Fibroblast of lung (primary cell): ENCODE results near the gene PKNOX2. TPM values are rescaled to one million over a fixed set of nuclear protein-coding genes. Genes with fewer than 3 reads are reported as not detected.

Experiments
- DNase-seq, 2 donors: peaks; one replicate each; pipeline versions ENCODE4 v3.0.0 to v3.0.0-alpha.2; 2010; ENCODE audit warnings: low read depth in 2 of 2
- H2AFZ ChIP-seq: 2 replicates; pipeline ENCODE4 v1.5.1; 2012; ENCODE audit warnings: low read length, control low read depth, inconsistent platforms
- H3K27ac ChIP-seq: 2 replicates; pipeline ENCODE4 v1.5.1; 2011; ENCODE audit warnings: low read length, control low read depth; ENCODE audit not compliant: insufficient read depth
- H3K27me3 ChIP-seq: 2 replicates; pipeline ENCODE4 v1.5.1; 2011; ENCODE audit warnings: mild to moderate bottlenecking, low read length; ENCODE audit not compliant: control insufficient read depth, insufficient read depth
- H3K36me3 ChIP-seq: 2 replicates; pipeline ENCODE4 v1.5.1; 2011; ENCODE audit warnings: low read length; ENCODE audit not compliant: control insufficient read depth, insufficient read depth
- H3K4me1 ChIP-seq: 2 replicates; pipeline ENCODE4 v1.5.1; 2011; ENCODE audit warnings: low read length; ENCODE audit not compliant: control insufficient read depth, insufficient read depth; ENCODE audit errors: extremely low read depth
- H3K4me2 ChIP-seq: 2 replicates; pipeline ENCODE4 v1.5.1; 2011; ENCODE audit warnings: low read length, control low read depth; ENCODE audit not compliant: insufficient read depth; ENCODE audit errors: extremely low read depth
- H3K4me3 ChIP-seq, 4 experiments: fragments of 200-600 bp in 1 of 4; sonication (generic) in 1 of 4; replicated peaks in 1 of 4; 2 replicates each; pipeline ENCODE4 v1.5.1; 2011 to 2016; ENCODE audit warnings: low read length in 4 of 4, low read depth in 3 of 4, mild to moderate bottlenecking in 3 of 4, control low read depth in 2 of 4, inconsistent platforms in 1 of 4, mixed read lengths in 1 of 4; ENCODE audit not compliant: insufficient read depth in 1 of 4; ENCODE audit errors: control extremely low read depth in 1 of 4
- H3K79me2 ChIP-seq: 2 replicates; pipeline ENCODE4 v1.5.1; 2012; ENCODE audit warnings: mild to moderate bottlenecking, low read length, inconsistent platforms; ENCODE audit not compliant: control insufficient read depth, insufficient read depth
- H3K9ac ChIP-seq: 2 replicates; pipeline ENCODE4 v1.5.1; 2011; ENCODE audit warnings: mild to moderate bottlenecking, low read length, control low read depth; ENCODE audit not compliant: insufficient read depth
- H3K9me3 ChIP-seq: 2 replicates; pipeline ENCODE4 v1.5.1; 2012; ENCODE audit warnings: low read depth, low read length; ENCODE audit not compliant: control insufficient read depth, insufficient read depth
- H4K20me1 ChIP-seq: 2 replicates; pipeline ENCODE4 v1.5.1; 2011; ENCODE audit warnings: low read length; ENCODE audit not compliant: control insufficient read depth, insufficient read depth; ENCODE audit errors: extremely low read depth
- EZH2 ChIP-seq: IDR thresholded peaks from 2 replicates; pipeline ENCODE4 v1.5.1; 2012; ENCODE audit warnings: low read length, control low read depth, mild to moderate bottlenecking; ENCODE audit errors: missing control alignments
- polyA plus RNA-seq, 2 donors: library from polyadenylated mRNA; depleted of rRNA in 1 of 2; stranded (reverse) in 1 of 2; unstranded in 1 of 2; fragments of >200 nt; gene quantifications; 2 replicates each; pipeline ENCODE4 v1.2.1, GENCODE V29; 2011 to 2012; ENCODE audit warnings: missing spikeins in 1 of 2
- total RNA-seq: library from RNA; depleted of rRNA; stranded (reverse); fragments of >200 nt; gene quantifications from 2 replicates; pipeline ENCODE4 v1.2.1, GENCODE V29; 2014
- TF ChIP-seq, protein P1 (sequence below), 2 donors: IDR thresholded peaks in 1 of 2; conservative IDR thresholded peaks in 1 of 2; 1 replicate in 1 of 2; 2 replicates in 1 of 2; pipeline ENCODE4 v1.5.1; 2011 to 2012; ENCODE audit warnings: low read length in 2 of 2, control low read depth in 1 of 2, inconsistent platforms in 1 of 2, low read depth in 1 of 2, mild to moderate bottlenecking in 1 of 2

PKNOX2 gene
- total and polyA plus RNA-seq, 2 donors (not counting 1 experiment from before 2014, with no cell fraction given), result 0.33 to 2.2 TPM

DNA sequence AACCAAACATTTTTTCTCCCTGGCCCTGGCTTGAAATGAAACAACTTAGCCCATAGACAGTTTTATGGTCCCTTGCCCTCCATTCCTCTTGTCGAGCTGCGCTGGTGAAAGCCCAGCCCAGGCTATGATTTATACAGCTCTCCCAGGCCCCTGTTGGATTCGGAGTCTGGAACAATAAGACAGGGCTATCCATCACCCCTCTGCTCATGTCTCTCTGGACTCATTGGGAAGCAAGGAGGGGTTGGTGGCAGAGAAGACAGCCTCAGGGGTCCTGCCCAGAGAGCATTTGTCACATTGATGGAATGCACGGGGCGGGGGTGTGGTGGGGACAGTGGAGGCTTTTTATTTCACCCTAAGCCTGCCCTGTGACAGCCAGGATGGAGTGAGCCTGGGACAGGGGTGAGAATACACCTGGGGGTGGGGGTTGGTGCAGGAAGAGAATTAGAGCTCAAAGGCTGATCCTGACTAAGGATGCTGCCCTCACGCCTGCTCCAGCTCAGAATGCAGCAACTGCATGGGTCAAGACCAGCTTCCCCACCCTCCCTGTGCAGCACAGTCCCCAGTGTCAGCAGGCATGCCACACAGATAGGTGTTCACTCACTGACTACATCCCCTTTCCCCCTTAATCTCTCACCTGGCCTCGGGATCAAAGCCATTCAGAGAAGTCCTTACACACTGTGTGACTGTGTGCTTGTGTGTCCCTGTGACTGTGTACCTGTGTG is 10.0 kb upstream of the PKNOX2 start:
- no peaks in the 10 kb centered on the region for H4K20me1 ChIP-seq
- no peak overlapping the region for H3K9ac ChIP-seq
- H2AFZ ChIP-seq, result no peak overlapping the region
- DNase-seq, result no peak
- no peaks in the 10 kb centered on the region for H3K4me1 ChIP-seq
- H3K4me3 ChIP-seq, result no peak overlapping the region
- H3K79me2 ChIP-seq, result no peaks in the 10 kb centered on the region
- H3K27me3 ChIP-seq, result peaks cover 20% of the 10 kb centered on the region
- H3K4me2 ChIP-seq, result no peak overlapping the region
- no peak for TF ChIP-seq EZH2
- TF ChIP-seq, protein P1, sequence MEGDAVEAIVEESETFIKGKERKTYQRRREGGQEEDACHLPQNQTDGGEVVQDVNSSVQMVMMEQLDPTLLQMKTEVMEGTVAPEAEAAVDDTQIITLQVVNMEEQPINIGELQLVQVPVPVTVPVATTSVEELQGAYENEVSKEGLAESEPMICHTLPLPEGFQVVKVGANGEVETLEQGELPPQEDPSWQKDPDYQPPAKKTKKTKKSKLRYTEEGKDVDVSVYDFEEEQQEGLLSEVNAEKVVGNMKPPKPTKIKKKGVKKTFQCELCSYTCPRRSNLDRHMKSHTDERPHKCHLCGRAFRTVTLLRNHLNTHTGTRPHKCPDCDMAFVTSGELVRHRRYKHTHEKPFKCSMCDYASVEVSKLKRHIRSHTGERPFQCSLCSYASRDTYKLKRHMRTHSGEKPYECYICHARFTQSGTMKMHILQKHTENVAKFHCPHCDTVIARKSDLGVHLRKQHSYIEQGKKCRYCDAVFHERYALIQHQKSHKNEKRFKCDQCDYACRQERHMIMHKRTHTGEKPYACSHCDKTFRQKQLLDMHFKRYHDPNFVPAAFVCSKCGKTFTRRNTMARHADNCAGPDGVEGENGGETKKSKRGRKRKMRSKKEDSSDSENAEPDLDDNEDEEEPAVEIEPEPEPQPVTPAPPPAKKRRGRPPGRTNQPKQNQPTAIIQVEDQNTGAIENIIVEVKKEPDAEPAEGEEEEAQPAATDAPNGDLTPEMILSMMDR (conservative IDR thresholded peaks at IDR 0.05 in 1 of 2, IDR thresholded peaks at IDR 0.05 in 1 of 2; ENCODE audit: low read depth in 1 of 2, low read length in 2 of 2), result no peak
- H3K27ac ChIP-seq, result no peak overlapping the region
- H3K9me3 ChIP-seq, result no peaks in the 10 kb centered on the region
- H3K36me3 ChIP-seq, result no peaks in the 10 kb centered on the region

- Histone ChIP-seq H2AFZ (no peak overlapping the region), H3K9me3 (no peaks in the 10 kb centered on the region), H3K27ac (no peak overlapping the region), H3K4me2 (no peak overlapping the region), H3K79me2 (no peaks in the 10 kb centered on the region), H3K9ac (no peak overlapping the region), H3K4me1 (no peaks in the 10 kb centered on the region), H3K27me3 (peaks cover 20% of the 10 kb centered on the region), H4K20me1 (no peaks in the 10 kb centered on the region), H3K4me3 (no peak overlapping the region), H3K36me3 (no peaks in the 10 kb centered on the region)
- TF ChIP-seq, protein P1 (conservative IDR thresholded peaks at IDR 0.05 in 1 of 2, IDR thresholded peaks at IDR 0.05 in 1 of 2; ENCODE audit: low read depth in 1 of 2, low read length in 2 of 2), result no peak
- TF ChIP-seq EZH2, result no peak
- DNase-seq, result no peak
Observed at GRCh38 chr11:125155100-125155444, 9.5 kb upstream of the PKNOX2 start.

- no peaks in the 10 kb centered on the region for H3K36me3 ChIP-seq
- H2AFZ ChIP-seq, result no peak overlapping the region
- no peak for DNase-seq
- TF ChIP-seq EZH2, result no peak
- TF ChIP-seq, protein P1 (conservative IDR thresholded peaks at IDR 0.05 in 1 of 2, IDR thresholded peaks at IDR 0.05 in 1 of 2; ENCODE audit: low read depth in 1 of 2, low read length in 2 of 2), result no peak
- H3K4me1 ChIP-seq, result no peaks in the 10 kb centered on the region
- no peak overlapping the region for H3K27ac ChIP-seq
- no peaks in the 10 kb centered on the region for H3K79me2 ChIP-seq
- H4K20me1 ChIP-seq, result no peaks in the 10 kb centered on the region
- no peak overlapping the region for H3K4me3 ChIP-seq
- no peak overlapping the region for H3K9ac ChIP-seq
- H3K9me3 ChIP-seq, result no peaks in the 10 kb centered on the region
- H3K27me3 ChIP-seq, result peaks cover 20% of the 10 kb centered on the region
- H3K4me2 ChIP-seq, result no peak overlapping the region
Observed at GRCh38 chr11:125155767-125156166, 8.8 kb upstream of the PKNOX2 start.
